ENCODE measurements around the gene PXT1.
A peak's percentile ranks its signal among the peaks of the same experiment; 100 is the strongest.
"Not testable (repeated sequence)": the region's sequence is repeated elsewhere in the genome, so short reads cannot be mapped to it uniquely, and the experiment has no call there.

Gene PXT1

GRCh38 chr6:36368421-36368820 lies 74.2 kb downstream of the PXT1 start:
- no peak for DNase-seq

GRCh38 chr6:36367743-36368142 lies 74.9 kb downstream of the PXT1 start:
- DNase-seq, result no peak

GRCh38 chr6:36364669-36365479 lies 77.8 kb downstream of the PXT1 start:
- no peak for DNase-seq

- not testable (repeated sequence) for DNase-seq
Observed at GRCh38 chr6:36364061-36364635, 78.5 kb downstream of the PXT1 start.

- not testable (repeated sequence) for DNase-seq
Observed at GRCh38 chr6:36363371-36363752, 79.3 kb downstream of the PXT1 start.

GRCh38 chr6:36362551-36363370 lies 79.9 kb downstream of the PXT1 start:
- no peak for DNase-seq

- DNase-seq, result no peak
Observed at GRCh38 chr6:36361071-36361470, 81.6 kb downstream of the PXT1 start.

- DNase-seq, result peak; percentile 64 to 66
Observed at GRCh38 chr6:36360241-36361054, 82.2 kb downstream of the PXT1 start.

GRCh38 chr6:36358226-36358915 lies 84.3 kb downstream of the PXT1 start:
- no peak for DNase-seq

GRCh38 chr6:36357872-36358225 lies 84.8 kb downstream of the PXT1 start:
- no peak for DNase-seq

GRCh38 chr6:36355819-36356218 lies 86.8 kb downstream of the PXT1 start:
- DNase-seq, result no peak

- DNase-seq, result no peak
Observed at GRCh38 chr6:36353411-36353915, 89.2 kb downstream of the PXT1 start.

- no peak for DNase-seq
Observed at GRCh38 chr6:36352477-36353157, 90.0 kb downstream of the PXT1 start.

- DNase-seq, result no peak
Observed at GRCh38 chr6:36350681-36351571, 91.7 kb downstream of the PXT1 start.

GRCh38 chr6:36350082-36350481 lies 92.6 kb downstream of the PXT1 start:
- no peak for DNase-seq

GRCh38 chr6:36349240-36349639 lies 93.4 kb downstream of the PXT1 start:
- DNase-seq, result no peak

GRCh38 chr6:36347621-36348020 lies 95.0 kb downstream of the PXT1 start:
- no peak for DNase-seq

GRCh38 chr6:36346486-36347273 lies 96.0 kb downstream of the PXT1 start:
- DNase-seq, result no peak

GRCh38 chr6:36345681-36346466 lies 96.8 kb downstream of the PXT1 start:
- DNase-seq, result no peak
